ENCODE measurements around the gene PTAFR. TPM values are rescaled to one million over a fixed set of nuclear protein-coding genes. Genes with fewer than 3 reads are reported as not detected.

The PTAFR gene
- total RNA-seq, 1 experiment from 2014 or later = 0.27 TPM

DNA sequence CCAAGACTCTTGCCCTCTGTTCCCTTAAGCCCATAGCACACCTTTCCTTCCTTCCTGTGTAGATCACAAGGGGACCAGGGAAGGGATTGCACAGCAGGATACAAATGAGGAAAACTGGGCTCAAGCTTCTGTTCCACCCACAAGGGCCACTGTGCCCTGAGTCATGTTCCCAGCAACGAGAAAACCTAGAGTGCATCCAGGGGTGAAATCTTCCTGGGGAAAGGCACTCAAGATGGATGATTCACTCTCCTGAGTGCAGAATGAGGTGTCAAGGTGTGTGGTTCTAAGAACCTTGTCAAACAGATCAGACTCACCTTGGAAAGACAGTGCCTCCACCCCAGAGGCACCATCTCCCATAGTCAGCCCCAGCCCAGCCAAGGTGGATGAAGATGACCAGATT lies 47.3 kb downstream of the PTAFR start:
- DNase-seq (ENCODE audit: low spot score) = no peak
- in situ Hi-C loops (cut with HindIII; ENCODE audit: low sequenced_read_pairs) = no loop called here

DNA sequence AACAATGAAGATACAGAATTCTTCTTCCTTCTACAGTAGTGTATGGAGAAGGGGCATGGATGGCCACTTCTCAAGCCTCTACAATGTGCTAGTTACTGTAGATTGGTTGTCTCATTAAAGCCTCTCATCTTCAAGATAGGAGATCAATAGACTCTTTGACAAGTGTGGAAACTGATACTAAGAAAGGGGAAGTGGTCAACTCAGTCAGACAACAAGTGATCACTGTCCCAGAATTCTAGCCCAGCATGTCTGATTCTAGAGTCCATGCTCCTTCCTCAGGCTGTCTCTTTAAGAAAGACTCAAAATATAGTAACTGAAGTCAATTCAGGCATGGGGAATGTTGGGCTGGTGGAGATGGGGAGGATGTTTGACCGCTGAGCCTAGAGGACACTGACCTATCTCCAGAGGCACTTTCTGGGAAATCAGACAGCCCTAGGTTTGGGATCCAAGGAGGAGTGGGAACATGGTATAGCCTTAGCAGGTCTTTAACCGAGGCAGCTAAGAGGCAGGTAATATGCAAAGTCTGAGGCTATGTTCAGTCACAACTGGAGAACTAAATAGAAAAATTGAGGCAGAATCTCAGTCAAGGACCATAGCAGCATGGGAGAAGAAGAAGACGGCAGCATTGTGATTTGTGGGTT lies 48.8 kb downstream of the PTAFR start:
- DNase-seq (ENCODE audit: low spot score) = no peak
- in situ Hi-C loops (cut with HindIII; ENCODE audit: low sequenced_read_pairs) = no loop called here

DNA sequence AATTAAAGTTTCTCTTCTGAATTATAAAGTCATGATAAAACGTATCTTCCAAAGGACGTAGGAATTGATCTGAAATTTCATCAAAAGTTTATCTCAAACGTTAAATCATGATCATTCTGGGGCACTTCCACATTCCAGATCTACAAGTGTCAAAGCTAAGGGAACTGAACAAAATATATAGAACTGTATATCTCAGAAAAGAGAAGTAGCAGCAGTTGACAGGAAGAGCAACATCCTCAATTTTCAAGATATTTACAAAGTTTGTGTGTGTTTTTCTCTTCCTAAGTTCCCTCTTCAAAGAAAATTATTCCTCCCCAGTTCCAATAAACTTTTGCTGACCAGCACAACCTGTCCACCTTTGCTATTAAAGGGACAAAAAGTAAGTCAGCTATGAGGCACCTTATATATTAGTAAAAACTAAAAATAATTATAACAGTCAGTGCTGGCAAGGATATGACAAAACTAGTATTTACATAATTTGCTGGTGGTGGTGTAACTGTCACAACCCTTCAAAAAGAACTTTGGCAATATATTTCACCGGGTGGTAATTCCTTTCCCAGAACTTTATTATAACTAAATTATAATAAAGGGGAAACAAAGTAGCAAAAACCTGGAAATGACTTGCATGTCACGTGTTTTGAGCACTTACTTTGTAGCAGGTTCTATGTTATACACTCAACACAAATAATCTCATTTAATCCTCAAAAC lies 49.6 kb downstream of the PTAFR start:
- in situ Hi-C loops (cut with HindIII; ENCODE audit: low sequenced_read_pairs) = no loop called here
- no peak for DNase-seq (ENCODE audit: low spot score)

DNA sequence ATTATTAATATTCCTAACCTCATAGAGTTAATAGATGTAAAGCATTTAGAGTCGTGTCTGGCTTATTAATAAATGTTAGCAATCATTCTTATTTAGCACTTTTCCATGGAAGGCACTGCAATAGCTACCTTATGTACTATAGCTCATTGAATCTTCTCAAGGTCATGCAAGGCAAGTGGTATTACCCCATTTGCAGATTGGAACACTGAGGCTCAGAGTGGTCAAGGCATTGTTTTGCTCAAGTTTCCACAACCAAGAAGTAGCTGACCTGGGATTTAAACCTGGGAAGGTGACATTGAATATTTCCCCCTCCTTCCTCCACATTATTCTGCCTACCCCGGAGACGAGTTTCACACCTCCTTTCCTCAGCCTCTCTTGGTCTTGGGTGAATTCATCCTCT lies 50.3 kb downstream of the PTAFR start:
- in situ Hi-C loops (cut with HindIII; ENCODE audit: low sequenced_read_pairs) = no loop called here

DNA sequence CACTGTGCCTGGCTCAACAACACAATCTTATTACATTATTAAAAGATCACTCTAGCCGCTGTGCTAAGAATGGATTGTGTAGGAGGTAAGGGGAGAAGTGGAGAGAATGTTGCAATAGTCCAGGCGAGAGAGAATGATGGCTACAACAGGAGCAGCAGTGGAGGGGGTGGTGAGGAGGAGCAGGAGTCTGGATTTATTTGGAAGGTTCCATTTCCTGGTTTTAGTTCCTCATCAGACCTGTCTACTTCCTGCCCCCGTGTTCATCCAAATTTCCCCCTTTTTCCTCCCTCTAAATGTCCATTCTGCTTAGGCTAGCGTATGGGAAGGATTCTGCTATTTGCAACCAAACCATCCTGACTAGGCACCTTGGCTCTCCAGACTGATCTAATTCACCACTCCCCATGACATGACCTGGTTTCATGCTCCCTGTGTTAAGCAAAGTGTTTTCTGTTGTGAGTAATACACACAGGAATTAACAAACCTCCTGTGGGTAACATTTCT lies 53.0 kb downstream of the PTAFR start:
- in situ Hi-C loops (cut with HindIII; ENCODE audit: low sequenced_read_pairs) = no loop called here
- no peak for DNase-seq (ENCODE audit: low spot score)

More for the DNA sequence above, 50.3 kb downstream of the PTAFR start:
- no peak for DNase-seq (ENCODE audit: low spot score)

DNA sequence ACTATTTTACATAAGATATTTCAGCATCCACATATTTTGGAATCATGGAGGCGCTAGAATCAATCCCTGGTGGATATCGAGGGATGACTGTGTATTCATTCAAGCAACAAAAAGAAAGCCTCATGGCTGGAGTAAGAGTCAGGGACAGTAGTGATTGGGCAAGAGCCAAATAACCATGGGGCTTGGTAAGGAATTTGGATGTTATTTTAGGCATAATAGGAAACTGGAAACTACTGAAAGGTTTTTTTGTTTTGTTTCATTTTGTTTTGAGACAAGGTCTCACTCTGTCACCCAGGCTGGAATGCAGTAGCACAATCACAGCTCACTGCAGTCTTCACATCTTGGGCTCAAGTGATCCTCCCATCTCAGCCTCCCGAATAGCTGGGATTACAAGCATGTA lies 54.3 kb downstream of the PTAFR start:
- in situ Hi-C loops (cut with HindIII; ENCODE audit: low sequenced_read_pairs) = no loop called here
- DNase-seq (ENCODE audit: low spot score) = no peak

DNA sequence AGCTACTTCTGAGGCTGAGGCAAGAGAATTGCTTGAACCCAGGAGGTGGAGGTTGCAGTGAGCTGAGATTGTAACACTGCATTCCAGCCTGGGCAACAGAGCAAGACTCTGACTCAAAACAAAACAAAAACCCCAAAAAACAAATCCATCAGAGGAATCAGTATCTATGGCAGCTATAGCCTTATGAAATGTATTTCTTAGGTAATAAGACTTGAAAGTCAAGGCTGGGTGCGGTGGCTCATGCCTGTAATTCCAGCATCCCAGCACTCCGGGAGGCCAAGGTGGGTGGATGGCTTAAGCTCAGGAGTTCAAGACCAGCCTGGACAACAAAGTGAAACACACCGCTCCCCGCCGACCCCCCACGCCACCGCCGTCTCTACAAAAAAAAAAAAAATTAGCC lies 56.9 kb downstream of the PTAFR start:
- DNase-seq (ENCODE audit: low spot score) = no peak
- in situ Hi-C loops (cut with HindIII; ENCODE audit: low sequenced_read_pairs) = no loop called here

DNA sequence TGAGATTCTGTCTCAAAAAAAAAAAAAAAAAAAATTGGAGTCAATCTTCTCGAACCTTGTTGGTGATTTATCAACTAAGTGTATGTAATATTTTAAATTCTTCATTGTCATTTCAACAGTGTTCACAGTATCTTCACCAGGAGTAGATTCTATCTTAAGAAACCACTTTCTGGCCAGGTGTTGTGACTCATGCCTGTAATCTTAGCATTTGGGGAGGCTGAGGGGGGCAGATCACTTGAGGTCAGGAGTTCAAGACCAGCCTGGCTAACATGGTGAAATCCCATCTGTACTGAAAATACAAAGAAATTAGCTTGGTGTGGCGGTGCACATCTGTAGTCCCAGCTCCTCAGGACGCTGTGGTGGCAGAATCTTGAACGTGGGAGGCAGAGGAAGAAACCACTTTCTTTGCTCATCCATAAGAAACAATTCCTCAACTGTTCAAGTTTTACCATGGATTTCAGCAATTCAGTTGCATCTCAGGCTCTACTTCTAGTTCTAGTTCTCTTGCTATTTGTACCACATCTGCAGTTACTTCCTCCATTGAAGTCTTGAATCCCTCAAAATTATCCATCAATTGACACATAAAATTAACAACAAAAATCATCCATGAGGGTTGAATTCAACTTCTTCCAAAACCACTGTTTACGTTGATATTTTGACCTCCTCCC lies 57.7 kb downstream of the PTAFR start:
- in situ Hi-C loops (cut with HindIII; ENCODE audit: low sequenced_read_pairs) = no loop called here
- no peak for DNase-seq (ENCODE audit: low spot score)

DNA sequence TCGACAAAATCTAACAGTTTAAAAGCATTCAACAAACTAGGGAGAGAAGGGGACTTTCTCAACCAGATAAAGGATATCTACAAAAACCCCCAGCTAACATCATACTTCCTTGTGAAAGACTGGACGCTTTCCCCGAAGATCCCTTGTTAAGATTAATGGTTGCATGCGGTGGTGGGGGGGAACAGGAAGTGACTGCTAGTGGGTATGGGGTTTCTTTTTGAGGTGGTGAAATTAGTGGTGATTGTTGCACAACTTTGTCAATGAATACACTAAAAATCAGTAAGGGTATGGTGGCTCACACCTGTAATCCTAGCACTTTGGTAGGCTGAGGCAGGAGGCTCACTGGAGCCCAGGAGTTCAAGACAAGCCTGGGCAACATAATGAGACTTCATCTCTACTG lies 61.2 kb downstream of the PTAFR start:
- DNase-seq (ENCODE audit: low spot score) = no peak
- in situ Hi-C loops (cut with HindIII; ENCODE audit: low sequenced_read_pairs) = no loop called here

DNA sequence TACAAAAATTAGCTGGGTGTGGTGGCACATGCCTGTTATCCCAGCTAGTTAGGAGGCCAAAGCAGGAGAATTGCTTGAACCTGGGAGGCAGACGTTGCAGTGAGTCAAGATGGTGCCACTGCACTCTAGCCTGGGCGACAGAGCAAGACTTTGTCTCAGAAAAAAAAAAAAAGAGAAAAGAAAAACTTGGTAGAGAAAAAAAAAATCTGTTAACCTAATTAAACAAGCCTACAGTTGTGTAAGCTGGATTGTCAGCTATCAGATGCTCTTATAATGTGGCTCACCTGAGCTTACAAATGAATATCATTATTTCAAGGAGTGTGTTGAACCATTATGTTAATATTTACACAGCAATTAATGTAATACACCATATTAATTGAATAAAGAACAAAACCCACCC lies 61.6 kb downstream of the PTAFR start:
- DNase-seq (ENCODE audit: low spot score) = no peak
- in situ Hi-C loops (cut with HindIII; ENCODE audit: low sequenced_read_pairs) = no loop called here

DNA sequence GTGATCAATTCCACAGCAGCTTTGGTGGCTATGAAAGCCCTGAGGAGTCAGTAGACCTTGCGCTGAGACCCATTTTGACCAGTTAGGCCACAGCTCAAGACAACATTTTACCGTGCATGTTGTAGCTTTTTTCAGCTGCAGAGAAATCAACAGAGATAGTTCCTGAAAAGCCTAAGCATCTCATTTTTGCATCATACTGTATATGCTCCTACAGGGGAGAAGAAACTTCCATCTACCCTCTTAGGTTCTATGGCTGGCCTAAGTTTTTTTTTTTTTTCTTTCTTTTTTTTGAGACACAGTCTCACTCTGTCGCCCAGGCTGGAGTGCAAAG lies 63.3 kb downstream of the PTAFR start:
- in situ Hi-C loops (cut with HindIII; ENCODE audit: low sequenced_read_pairs) = no loop called here
- no peak for DNase-seq (ENCODE audit: low spot score)

DNA sequence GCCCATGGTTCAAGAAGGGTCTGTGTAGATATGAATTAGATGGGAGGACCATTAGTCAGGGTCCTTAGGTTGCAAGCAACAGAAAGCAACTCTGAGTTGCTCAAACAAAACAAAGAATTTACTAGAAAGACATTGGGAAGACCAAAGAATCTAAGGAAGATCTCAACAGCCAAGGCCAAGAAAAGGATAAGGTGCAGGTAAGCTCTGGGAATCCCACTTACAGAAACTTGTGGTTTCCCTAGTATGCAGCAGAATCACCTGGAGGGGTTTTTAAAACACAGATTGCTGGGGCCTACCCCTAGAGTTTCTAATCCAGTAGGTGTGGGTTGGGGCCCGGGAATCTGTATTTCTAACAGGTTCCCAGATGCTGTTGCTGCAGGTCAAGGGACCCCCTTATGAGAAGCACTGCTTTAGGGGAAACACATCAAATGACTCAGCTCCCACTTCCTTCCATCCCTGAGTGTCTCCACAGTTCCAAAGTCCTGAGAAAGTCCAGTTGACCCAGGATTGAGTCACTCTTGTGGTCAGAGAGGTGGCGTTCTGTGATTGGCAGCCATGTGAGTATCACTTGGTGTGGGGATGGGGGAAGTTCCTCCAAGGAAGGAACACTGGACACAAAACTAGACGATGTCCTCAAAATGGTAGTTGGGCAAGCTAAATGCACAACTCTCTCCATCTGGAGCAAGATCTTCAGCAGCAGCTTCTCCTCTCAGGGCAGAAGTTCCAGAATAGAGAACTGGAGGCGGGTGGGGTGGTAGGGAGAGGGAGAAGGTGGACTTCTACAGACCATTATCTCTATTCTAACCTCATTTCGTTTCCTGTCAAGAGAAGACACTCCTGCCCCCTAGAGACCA lies 63.9 kb downstream of the PTAFR start:
- DNase-seq (ENCODE audit: low spot score) = no peak
- in situ Hi-C loops (cut with HindIII; ENCODE audit: low sequenced_read_pairs) = no loop called here

DNA sequence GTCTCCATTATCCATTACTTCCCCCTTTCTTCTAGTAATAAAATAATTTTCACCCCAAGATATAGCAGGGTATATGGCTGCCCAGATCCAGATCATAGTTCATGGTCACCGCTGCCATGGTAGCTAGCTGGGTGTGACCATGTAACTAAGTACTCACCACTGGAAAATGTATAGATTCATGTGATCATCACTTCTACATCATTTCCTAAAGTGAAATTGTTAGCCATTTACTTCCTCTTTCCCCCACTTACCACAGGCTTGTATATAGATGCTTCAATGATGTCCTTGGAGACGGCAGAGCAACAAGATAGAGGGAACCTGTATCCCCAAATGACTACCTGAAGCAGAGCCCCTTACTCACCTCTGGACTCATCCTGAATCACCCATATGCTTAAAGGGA lies 65.3 kb downstream of the PTAFR start:
- in situ Hi-C loops (cut with HindIII; ENCODE audit: low sequenced_read_pairs) = no loop called here
- DNase-seq (ENCODE audit: low spot score) = no peak

DNA sequence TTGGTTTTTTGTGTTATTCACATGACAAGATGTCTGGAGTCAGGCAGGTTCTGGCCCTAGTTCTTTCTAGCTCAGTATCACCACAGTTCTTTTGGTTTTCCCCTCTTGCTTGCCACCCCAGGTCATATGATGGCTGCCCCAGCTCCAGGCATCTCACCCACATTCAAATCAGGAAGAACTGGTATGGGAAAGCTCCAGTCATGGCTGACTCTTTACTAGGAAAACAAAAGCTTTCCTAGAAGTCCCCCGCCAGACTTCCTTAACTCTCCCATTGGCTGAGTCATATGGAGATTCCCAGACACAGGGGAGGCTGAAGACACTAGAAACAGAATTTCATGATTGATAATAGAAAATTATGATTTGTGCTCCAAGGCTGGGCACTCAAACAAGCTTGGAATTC lies 65.9 kb downstream of the PTAFR start:
- in situ Hi-C loops (cut with HindIII; ENCODE audit: low sequenced_read_pairs) = no loop called here
- no peak for DNase-seq (ENCODE audit: low spot score)

DNA sequence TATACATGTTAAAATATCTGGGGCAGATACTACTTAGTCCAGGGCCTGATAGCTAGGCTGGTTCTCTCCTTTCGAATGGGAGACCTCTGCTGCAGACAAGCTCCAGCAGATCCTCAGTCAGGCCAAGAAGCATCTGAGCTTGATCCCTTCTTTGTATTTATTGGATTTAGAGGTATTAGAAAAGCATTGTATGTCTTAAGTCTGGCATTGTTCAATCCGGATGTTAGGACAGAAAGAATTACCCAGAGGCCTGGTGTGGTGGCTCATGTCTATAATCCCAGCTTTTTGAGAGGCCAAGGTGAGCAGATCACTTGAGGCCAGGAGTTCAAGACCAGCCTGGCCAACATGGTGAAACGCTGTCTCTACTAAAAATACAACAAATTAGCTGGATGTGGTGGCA lies 66.9 kb downstream of the PTAFR start:
- DNase-seq (ENCODE audit: low spot score) = no peak
- in situ Hi-C loops (cut with HindIII; ENCODE audit: low sequenced_read_pairs) = no loop called here

DNA sequence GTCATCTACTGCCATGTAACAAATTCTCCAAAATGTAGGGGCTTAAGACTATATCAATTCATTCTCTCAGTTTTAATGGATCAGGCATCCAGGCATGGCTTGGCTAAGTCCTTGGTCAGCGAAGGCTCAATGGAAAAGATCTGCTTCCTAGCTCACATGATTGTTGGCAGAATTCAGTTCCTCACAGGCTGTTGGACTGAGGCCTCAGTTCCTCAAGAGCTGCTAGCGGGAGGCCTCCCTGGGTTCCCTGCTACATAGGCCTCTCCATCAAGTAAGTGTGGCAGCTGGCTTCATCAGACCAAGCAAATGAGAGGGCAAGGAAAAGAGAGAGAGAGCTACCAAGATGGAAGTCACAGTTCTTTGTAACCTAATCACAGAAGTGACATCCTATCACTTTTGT lies 68.5 kb downstream of the PTAFR start:
- in situ Hi-C loops (cut with HindIII; ENCODE audit: low sequenced_read_pairs) = no loop called here

DNA sequence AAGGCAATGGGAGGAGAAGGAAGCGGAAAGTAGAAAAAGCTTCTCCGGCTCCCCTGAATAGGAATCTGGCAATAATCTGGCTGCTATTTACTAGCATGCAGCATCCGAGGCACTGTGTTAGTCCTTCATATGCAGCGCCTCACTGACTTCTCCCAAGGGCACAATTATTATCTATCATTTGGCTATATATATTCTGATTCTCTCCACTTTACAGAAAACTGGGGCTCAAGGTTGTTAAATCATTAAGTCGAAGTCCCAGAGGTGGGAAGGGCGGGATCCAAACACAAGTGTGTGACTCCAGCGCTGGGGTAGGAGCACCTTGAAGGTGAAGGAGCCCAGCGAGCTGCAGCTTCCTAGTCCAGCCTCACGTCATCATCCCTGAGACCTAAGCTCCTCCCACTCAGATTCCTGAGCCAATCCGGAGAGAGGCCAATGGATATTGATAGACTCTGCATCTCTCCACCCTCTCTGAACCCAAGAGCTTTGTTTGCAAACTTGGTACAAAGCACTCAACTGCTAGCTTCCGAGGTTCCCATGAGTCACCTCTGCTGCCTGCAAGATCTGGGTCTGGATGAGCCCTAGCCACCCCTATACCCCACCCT lies 71.5 kb downstream of the PTAFR start:
- in situ Hi-C loops (cut with HindIII; ENCODE audit: low sequenced_read_pairs) = no loop called here

More for the DNA sequence above, 68.5 kb downstream of the PTAFR start:
- no peak for DNase-seq (ENCODE audit: low spot score)

DNA sequence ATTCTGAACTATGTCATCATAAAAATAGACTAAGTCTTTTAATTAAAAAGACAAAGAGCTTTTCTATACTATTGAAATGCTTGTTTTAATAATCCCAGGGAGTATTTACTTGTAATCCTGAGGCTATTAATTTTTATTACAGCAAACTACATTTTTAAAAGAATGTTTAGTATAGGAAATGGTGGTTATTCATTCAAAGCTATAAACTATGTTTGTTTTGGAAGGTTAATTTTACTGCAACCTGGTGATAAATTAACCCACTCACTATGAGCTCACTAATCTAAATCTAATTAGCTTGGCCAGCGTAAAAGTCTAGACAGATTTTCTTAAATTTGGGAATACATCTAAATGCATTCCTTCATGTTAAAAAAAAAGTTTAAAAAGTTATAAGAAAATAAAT lies 74.3 kb downstream of the PTAFR start:
- DNase-seq (ENCODE audit: low spot score) = no peak
- in situ Hi-C loops (cut with HindIII; ENCODE audit: low sequenced_read_pairs) = no loop called here

More for the DNA sequence above, 71.5 kb downstream of the PTAFR start:
- DNase-seq (ENCODE audit: low spot score) = peak; percentile 59

DNA sequence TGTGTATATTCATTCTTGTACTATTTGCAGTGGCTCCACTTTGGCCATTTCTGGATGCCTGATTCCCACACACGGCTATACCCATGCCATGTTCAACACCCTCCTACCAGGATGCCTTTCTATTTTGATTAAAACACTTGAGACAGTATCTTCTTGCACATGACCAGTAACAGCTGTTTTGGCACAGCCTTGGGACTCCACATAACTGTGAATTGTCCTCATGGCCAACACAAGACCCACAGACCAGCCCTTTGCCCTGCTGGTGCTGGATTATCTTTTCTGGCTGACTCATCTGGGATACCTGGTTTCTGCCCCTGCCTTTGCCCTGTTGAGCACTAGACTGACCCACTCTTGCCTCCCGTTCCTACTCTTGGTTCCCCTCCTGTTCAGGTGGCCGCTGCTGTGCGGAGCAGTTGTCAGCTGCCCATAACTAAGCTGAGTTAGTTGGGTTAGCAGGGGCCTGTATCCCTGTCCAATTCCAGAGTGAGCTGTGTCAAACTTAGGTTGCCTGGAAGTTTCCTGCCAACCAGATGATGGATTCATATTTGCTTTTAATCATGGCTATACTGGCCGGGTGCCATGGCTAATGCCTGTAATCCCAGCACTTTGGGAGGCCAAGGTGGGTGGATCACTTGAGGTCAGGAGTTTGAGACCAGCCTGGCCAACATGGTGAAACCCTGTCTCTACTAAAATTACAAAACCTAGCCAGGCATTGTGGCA lies 77.3 kb downstream of the PTAFR start:
- in situ Hi-C loops (cut with HindIII; ENCODE audit: low sequenced_read_pairs) = no loop called here
- DNase-seq (ENCODE audit: low spot score) = no peak
